K562 (cell line): Measurements from ENCODE around the gene ZMIZ1. TPM values are rescaled to one million over a fixed set of nuclear protein-coding genes. Genes with fewer than 3 reads are reported as not detected.

Experiments
- ATAC-seq: fragments of 200-7000 bp; cut with Tn5 transposase; 3 replicates; pipeline ENCODE4 v1.9.1; 2020; ENCODE audit warnings: moderate library complexity
- BruUV-seq: library from RNA; stranded (reverse); fragments of 400-500 nt; replicated peaks from 2 replicates; lab custom pipeline; 2021; lab: Mats Ljungman, UMichigan
- CTCF ChIA-PET: fragments of 300-600 bp; formaldehyde crosslinking; extraction: SDS; loops from one replicate; lab custom pipeline; 2021; ENCODE audit warnings: low intra/inter-chr PET ratio; lab: Yijun Ruan, JAX
- POLR2A ChIA-PET: fragments of 300-600, 350-650 bp; sonication (Branson Sonifier 250); formaldehyde crosslinking; extraction: SDS; loops from one replicate; lab custom pipeline; 2021; ENCODE audit warnings: antibody characterized with exemption, inconsistent platforms; lab: Yijun Ruan, JAX
- DNase-seq, 4 experiments: peaks; one replicate each; pipeline versions ENCODE4 v3.0.0 to v3.0.0-alpha.2; 2011 to 2018; ENCODE audit warnings: low spot score in 3 of 4, mixed read lengths in 3 of 4; ENCODE audit errors: extremely low read depth in 1 of 4
- FAIRE-seq: peaks from 2 replicates; lab custom pipeline; 2011; peaks lifted over from hg19 to GRCh38; lab: Jason Lieb, UNC
- H2AFZ ChIP-seq: 2 replicates; pipeline ENCODE4 v1.6.0; 2011; ENCODE audit warnings: low read depth, low read length, control low read depth, inconsistent platforms
- H3K27ac ChIP-seq: fragments of 200-600 bp; 3 replicates; pipeline ENCODE4 v1.8.0; 2011; ENCODE audit warnings: low read depth, mild to moderate bottlenecking, control low read depth, inconsistent platforms, low read length, moderate library complexity, mixed read lengths; ENCODE audit errors: extremely low read depth
- H3K27me3 ChIP-seq, 2 experiments: fragments of 300-600 bp in 1 of 2; 2 replicates in 1 of 2; 3 replicates in 1 of 2; pipeline versions ENCODE4 v1.6.0 to v1.8.0; 2011; ENCODE audit warnings: inconsistent platforms in 2 of 2, low read length in 2 of 2, mild to moderate bottlenecking in 1 of 2, mixed read lengths in 1 of 2, moderate library complexity in 1 of 2; ENCODE audit not compliant: control insufficient read depth in 2 of 2, insufficient read depth in 2 of 2
- H3K36me3 ChIP-seq: fragments of 300-600 bp; 3 replicates; pipeline ENCODE4 v1.8.0; 2011; ENCODE audit warnings: mild to moderate bottlenecking, low read length, inconsistent platforms; ENCODE audit not compliant: control insufficient read depth, insufficient read depth
- H3K4me1 ChIP-seq, 2 experiments: fragments of 200-600 bp in 1 of 2; replicated peaks in 1 of 2; 2 replicates in 1 of 2; 3 replicates in 1 of 2; pipeline versions ENCODE4 v1.5.1 to v1.8.0; 2011; ENCODE audit warnings: inconsistent platforms in 2 of 2, low read length in 2 of 2, mild to moderate bottlenecking in 1 of 2, mixed read lengths in 1 of 2, moderate library complexity in 1 of 2; ENCODE audit not compliant: control insufficient read depth in 2 of 2, insufficient read depth in 2 of 2
- H3K4me2 ChIP-seq: 2 replicates; pipeline ENCODE4 v1.6.1; 2011; ENCODE audit warnings: low read length, control low read depth, inconsistent platforms, mixed read lengths; ENCODE audit not compliant: insufficient read depth
- H3K4me3 ChIP-seq: fragments of 200-600 bp; sonication (generic), shearing (Covaris generic); 2 replicates; pipeline ENCODE4 v1.5.1; 2016; ENCODE audit warnings: control low read depth, inconsistent platforms
- H3K79me2 ChIP-seq: fragments of 200-600 bp; 3 replicates; pipeline ENCODE4 v1.8.0; 2011; ENCODE audit warnings: low read length, inconsistent platforms; ENCODE audit not compliant: control insufficient read depth, insufficient read depth
- H3K9ac ChIP-seq, 2 experiments: 2 replicates each; pipeline versions ENCODE4 v1.6.0 to v1.6.1; 2011; ENCODE audit warnings: low read depth in 2 of 2, low read length in 2 of 2, control low read depth in 1 of 2, inconsistent platforms in 1 of 2, mild to moderate bottlenecking in 1 of 2, mixed read lengths in 1 of 2; ENCODE audit not compliant: insufficient read depth in 1 of 2
- H3K9me1 ChIP-seq: one replicate; pipeline ENCODE4 v1.6.0; 2011; ENCODE audit warnings: inconsistent platforms, mild to moderate bottlenecking, low read length, moderate library complexity; ENCODE audit not compliant: control insufficient read depth, insufficient read depth
- H3K9me3 ChIP-seq: replicated peaks from 2 replicates; pipeline ENCODE4 v1.5.1; 2011; ENCODE audit warnings: low read depth, low read length, inconsistent platforms; ENCODE audit not compliant: control insufficient read depth, insufficient read depth
- H4K20me1 ChIP-seq: replicated peaks from 2 replicates; pipeline ENCODE4 v1.6.1; 2011; ENCODE audit warnings: low read length, inconsistent platforms, mixed read lengths; ENCODE audit not compliant: control insufficient read depth, insufficient read depth
- RBM25 ChIP-seq: fragments of 200-400 bp; formaldehyde crosslinking; IDR thresholded peaks from 2 replicates; pipeline ENCODE4 v1.6.1; 2018; ENCODE audit warnings: low read length, low read depth, moderate library complexity; ENCODE audit not compliant: severe bottlenecking
- WHSC1 ChIP-seq: IDR thresholded peaks from one replicate; pipeline ENCODE4 v1.6.1; 2012; ENCODE audit warnings: low read length, control low read depth, inconsistent platforms
- ZNF311 ChIP-seq: fragments of 250-450 bp; sonication (Bioruptor Pico); IDR thresholded peaks from 2 replicates; pipeline ENCODE4 v1.4.0; 2020; ENCODE audit warnings: mild to moderate bottlenecking, moderate library complexity
- ZNF384 ChIP-seq: IDR thresholded peaks from 2 replicates; pipeline ENCODE4 v1.6.1; 2012; ENCODE audit warnings: low read depth, low read length, improper control_type of control experiment
- ZNF561 ChIP-seq: fragments of 450-650 bp; formaldehyde crosslinking; conservative IDR thresholded peaks from 2 replicates; pipeline ENCODE4 v1.4.0; 2020; ENCODE audit warnings: mild to moderate bottlenecking, moderate library complexity
- WGBS: fragments of 100-300 bp; shearing (Covaris generic); methylation state at CpG from one replicate; pipeline ENCODE4 v1.1.6; 2016; ENCODE audit warnings: low coverage, mixed read lengths; ENCODE audit not compliant: insufficient coverage; ENCODE audit errors: missing lambda C conversion rate; 5-methylcytosine and 5-hydroxymethylcytosine counted together
- in situ Hi-C: fragments of 300-500 bp; cut with MboI; formaldehyde crosslinking; loops from 4 replicates; pipeline ENCODE4 v1.15.0; 2018; ENCODE audit warnings: inconsistent platforms, mixed read lengths
- intact Hi-C: fragments of 100-400 bp; cut with micrococcal nuclease; formaldehyde crosslinking; loops from 2 replicates; pipeline ENCODE4 v1.14.2; 2022
- polyA plus RNA-seq, 8 experiments: library from polyadenylated mRNA; depleted of rRNA in 4 of 8; stranded (reverse) in 5 of 8; unstranded in 3 of 8; fragments of >200 nt; fragmentation: Nextera tagmentation in 2 of 8; fragmentation: Illumina TruSeq in 1 of 8; extraction: Ambion mirVana in 2 of 8; extraction: Trizol in 1 of 8; gene quantifications; 2 replicates each; pipeline versions ENCODE4 v1.2.1 to v1.2.3, GENCODE V29; 2011 to 2014; ENCODE audit warnings: inconsistent platforms in 1 of 8, missing spikeins in 1 of 8
- total RNA-seq, 7 experiments: library from RNA; depleted of rRNA in 6 of 7; stranded (reverse); fragments of >200 nt in 6 of 7; fragmentation: Illumina TruSeq in 2 of 7; extraction: Trizol in 2 of 7; gene quantifications; 2 replicates each; pipeline versions ENCODE4 v1.2.1 to v1.2.3, GENCODE V29; 2011 to 2021; ENCODE audit warnings: low replicate concordance in 1 of 7
- TF ChIP-seq, protein P1 (sequence below): fragments of 450-650 bp; formaldehyde crosslinking; IDR thresholded peaks from 2 replicates; pipeline ENCODE4 v1.4.0; 2020; ENCODE audit warnings: mild to moderate bottlenecking, mixed read lengths
- TF ChIP-seq, protein P2 (sequence below): fragments of 450-650 bp; IDR thresholded peaks from 2 replicates; pipeline ENCODE4 v1.6.1; 2018; ENCODE audit not compliant: partially characterized antibody

ZMIZ1 gene
- total and polyA plus RNA-seq, 9 of the 15 experiments (the other 6 are each of a cell fraction or from before 2014, with no cell fraction given) = 1.0 to 37.3 (median 4.3) TPM

- in situ Hi-C loops (loop anchor here (25.0 kb wide), 1 partner anchor 110 kb away; no protein-coding TSS in a partner anchor), intact Hi-C loops (no loop called here)
- DNase-seq (no peak), FAIRE-seq (no peak), ATAC-seq (no peak)
- H2AFZ ChIP-seq = no peak overlapping the region
- no peaks in the 10 kb centered on the region for H3K27me3 ChIP-seq
- no peak overlapping the region for H3K9ac ChIP-seq
- H3K4me2 ChIP-seq = no peak overlapping the region
- no peaks in the 10 kb centered on the region for H3K36me3 ChIP-seq
- BruUV-seq = no TSS peak
- H3K4me1 ChIP-seq = peaks cover 43 to 54% of the 10 kb centered on the region in 2 experiments
- POLR2A ChIA-PET = interaction anchor here (0.6 kb wide), 2 partner anchors 118 to 270 kb away, joined by 3 read pairs; no protein-coding TSS in a partner anchor
- H3K4me3 ChIP-seq = no peak overlapping the region
- 84% methylated on average over 9 of the region's 10 CpGs for WGBS
- CTCF ChIA-PET = no interaction called here
- peaks cover 13% of the 10 kb centered on the region for H3K9me1 ChIP-seq
- no peak overlapping the region for H3K27ac ChIP-seq
- peaks cover 94% of the 10 kb centered on the region for H3K79me2 ChIP-seq
- peaks cover 71% of the 10 kb centered on the region for H4K20me1 ChIP-seq
- no peaks in the 10 kb centered on the region for H3K9me3 ChIP-seq
- TF ChIP-seq RBM25 = peak; percentile 54
- TF ChIP-seq WHSC1 = no peak
- TF ChIP-seq, all 486 proteins: peak for 1
These were observed 8.9 kb downstream of the ZMIZ1 start for GRCh38 chr10:79077488-79078173.

- POLR2A ChIA-PET = interaction anchor here (0.6 to 0.7 kb wide), 3 partner anchors 109 to 162 kb away, joined by 3 to 4 read pairs (median 3); no protein-coding TSS in a partner anchor
- TF ChIP-seq, protein P1, sequence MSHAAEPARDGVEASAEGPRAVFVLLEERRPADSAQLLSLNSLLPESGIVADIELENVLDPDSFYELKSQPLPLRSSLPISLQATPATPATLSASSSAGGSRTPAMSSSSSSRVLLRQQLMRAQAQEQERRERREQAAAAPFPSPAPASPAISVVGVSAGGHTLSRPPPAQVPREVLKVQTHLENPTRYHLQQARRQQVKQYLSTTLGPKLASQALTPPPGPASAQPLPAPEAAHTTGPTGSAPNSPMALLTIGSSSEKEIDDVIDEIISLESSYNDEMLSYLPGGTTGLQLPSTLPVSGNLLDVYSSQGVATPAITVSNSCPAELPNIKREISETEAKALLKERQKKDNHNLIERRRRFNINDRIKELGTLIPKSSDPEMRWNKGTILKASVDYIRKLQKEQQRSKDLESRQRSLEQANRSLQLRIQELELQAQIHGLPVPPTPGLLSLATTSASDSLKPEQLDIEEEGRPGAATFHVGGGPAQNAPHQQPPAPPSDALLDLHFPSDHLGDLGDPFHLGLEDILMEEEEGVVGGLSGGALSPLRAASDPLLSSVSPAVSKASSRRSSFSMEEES (CRISPR knock-in tag) = no peak
- peak; percentile 57; the same call in 1 of the 2 replicates for TF ChIP-seq ZNF384
- TF ChIP-seq, protein P2, sequence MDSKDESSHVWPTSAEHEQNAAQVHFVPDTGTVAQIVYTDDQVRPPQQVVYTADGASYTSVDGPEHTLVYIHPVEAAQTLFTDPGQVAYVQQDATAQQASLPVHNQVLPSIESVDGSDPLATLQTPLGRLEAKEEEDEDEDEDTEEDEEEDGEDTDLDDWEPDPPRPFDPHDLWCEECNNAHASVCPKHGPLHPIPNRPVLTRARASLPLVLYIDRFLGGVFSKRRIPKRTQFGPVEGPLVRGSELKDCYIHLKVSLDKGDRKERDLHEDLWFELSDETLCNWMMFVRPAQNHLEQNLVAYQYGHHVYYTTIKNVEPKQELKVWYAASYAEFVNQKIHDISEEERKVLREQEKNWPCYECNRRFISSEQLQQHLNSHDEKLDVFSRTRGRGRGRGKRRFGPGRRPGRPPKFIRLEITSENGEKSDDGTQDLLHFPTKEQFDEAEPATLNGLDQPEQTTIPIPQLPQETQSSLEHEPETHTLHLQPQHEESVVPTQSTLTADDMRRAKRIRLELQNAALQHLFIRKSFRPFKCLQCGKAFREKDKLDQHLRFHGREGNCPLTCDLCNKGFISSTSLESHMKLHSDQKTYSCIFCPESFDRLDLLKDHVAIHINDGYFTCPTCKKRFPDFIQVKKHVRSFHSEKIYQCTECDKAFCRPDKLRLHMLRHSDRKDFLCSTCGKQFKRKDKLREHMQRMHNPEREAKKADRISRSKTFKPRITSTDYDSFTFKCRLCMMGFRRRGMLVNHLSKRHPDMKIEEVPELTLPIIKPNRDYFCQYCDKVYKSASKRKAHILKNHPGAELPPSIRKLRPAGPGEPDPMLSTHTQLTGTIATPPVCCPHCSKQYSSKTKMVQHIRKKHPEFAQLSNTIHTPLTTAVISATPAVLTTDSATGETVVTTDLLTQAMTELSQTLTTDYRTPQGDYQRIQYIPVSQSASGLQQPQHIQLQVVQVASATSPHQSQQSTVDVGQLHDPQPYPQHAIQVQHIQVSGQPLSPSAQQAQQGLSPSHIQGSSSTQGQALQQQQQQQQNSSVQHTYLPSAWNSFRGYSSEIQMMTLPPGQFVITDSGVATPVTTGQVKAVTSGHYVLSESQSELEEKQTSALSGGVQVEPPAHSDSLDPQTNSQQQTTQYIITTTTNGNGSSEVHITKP = peak; percentile 45
- TF ChIP-seq ZNF311 (CRISPR knock-in tag) = no peak
- no peak for TF ChIP-seq ZNF561
- 0 out of 3 replicates have a peak, but pooled peaks have one; percentile 5 for ATAC-seq
These were observed 9.7 kb downstream of the ZMIZ1 start for GRCh38 chr10:79078367-79079053.

More at GRCh38 chr10:79078367-79079053, 9.7 kb downstream of the ZMIZ1 start:
- Histone ChIP-seq H3K27ac (no peak overlapping the region), H3K4me2 (no peak overlapping the region), H3K4me1 (peaks cover 52 to 62% of the 10 kb centered on the region in 2 experiments), H2AFZ (no peak overlapping the region), H3K4me3 (no peak overlapping the region), H3K36me3 (no peaks in the 10 kb centered on the region), H4K20me1 (peaks cover 71% of the 10 kb centered on the region), H3K9ac (no peak overlapping the region; a peak in 1 of 4 replicates), H3K79me2 (peaks cover 93% of the 10 kb centered on the region), H3K9me3 (no peaks in the 10 kb centered on the region), H3K27me3 (no peaks in the 10 kb centered on the region), H3K9me1 (peaks cover 13% of the 10 kb centered on the region)
- 79% methylated on average over 7 of the region's 8 CpGs for WGBS
- BruUV-seq = no TSS peak
- FAIRE-seq (no peak), DNase-seq (no peak)
- CTCF ChIA-PET = no interaction called here
- in situ Hi-C loops (loop anchor here (25.0 kb wide), 1 partner anchor 109 kb away; no protein-coding TSS in a partner anchor), intact Hi-C loops (no loop called here)
